Ascending aorta (tissue), 2 donors: ENCODE measurements around the gene GRIK3. TPM values are rescaled to one million over a fixed set of nuclear protein-coding genes. Genes with fewer than 3 reads are reported as not detected.

Experiments used
- DNase-seq, 2 donors: peaks; one replicate each; pipeline ENCODE4 v3.0.0-alpha.2; 2019; ENCODE audit warnings: low spot score in 2 of 2
- H3K27ac ChIP-seq, 2 donors: fragments of 200-600 bp; sonication (generic); one replicate each; pipeline ENCODE4 v1.5.1; 2016 to 2017; ENCODE audit warnings: mild to moderate bottlenecking in 1 of 2
- H3K27me3 ChIP-seq: fragments of 200-600 bp; sonication (generic); one replicate; pipeline ENCODE4 v1.5.1; 2017
- H3K36me3 ChIP-seq, 2 donors: fragments of 200-600 bp; sonication (generic); one replicate each; pipeline ENCODE4 v1.5.1; 2016
- H3K4me1 ChIP-seq, 2 donors: fragments of 200-600 bp; sonication (generic); one replicate each; pipeline ENCODE4 v1.5.1; 2016 to 2017; ENCODE audit warnings: mild to moderate bottlenecking in 1 of 2
- H3K4me3 ChIP-seq, 2 donors: fragments of 200-600 bp; sonication (generic); one replicate each; pipeline ENCODE4 v1.5.1; 2016 to 2017; ENCODE audit warnings: mild to moderate bottlenecking in 1 of 2
- H3K9me3 ChIP-seq, 2 donors: fragments of 200-600 bp; sonication (generic); one replicate each; pipeline ENCODE4 v1.5.1; 2016
- intact Hi-C: fragments of 100-400 bp; cut with DNase I; formaldehyde crosslinking; loops from one replicate; pipeline ENCODE4 v1.15.1; 2023
- total RNA-seq: library from RNA; depleted of rRNA; stranded (reverse); fragments of >200 nt; gene quantifications from one replicate; pipeline ENCODE4 v1.1.0, GENCODE V29; 2016
- TF ChIP-seq, protein P1 (sequence below), 3 experiments: fragments of 200-600 bp in 2 of 3; fragments of 450-650 bp in 1 of 3; sonication (generic) in 2 of 3; IDR thresholded peaks; one replicate each; pipeline ENCODE4 v1.5.1; 2016 to 2019; ENCODE audit warnings: antibody characterized with exemption in 3 of 3, mild to moderate bottlenecking in 1 of 3, moderate library complexity in 1 of 3

The GRIK3 gene
- total RNA-seq, 1 donor from 2014 or later, result under 0.01 TPM

DNA sequence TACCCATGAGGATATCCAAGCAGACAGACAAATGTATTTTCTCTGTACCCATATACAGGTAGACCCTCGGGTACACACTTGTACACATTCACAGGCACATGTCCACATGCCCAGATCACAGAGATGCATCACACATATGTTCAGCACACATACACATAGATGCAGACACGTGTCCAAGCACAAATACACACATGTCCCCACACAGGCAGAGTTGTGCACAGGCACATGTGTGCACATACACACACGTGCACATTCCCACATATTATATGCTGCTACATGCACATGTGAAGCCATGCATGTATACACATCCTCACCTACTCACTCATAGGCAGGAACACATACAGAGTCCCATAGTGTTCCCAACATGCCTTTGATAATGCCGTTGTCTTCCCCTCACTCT, 219.5 kb downstream of the GRIK3 start:
- no peaks in the 10 kb centered on the region for H3K36me3 ChIP-seq

DNA sequence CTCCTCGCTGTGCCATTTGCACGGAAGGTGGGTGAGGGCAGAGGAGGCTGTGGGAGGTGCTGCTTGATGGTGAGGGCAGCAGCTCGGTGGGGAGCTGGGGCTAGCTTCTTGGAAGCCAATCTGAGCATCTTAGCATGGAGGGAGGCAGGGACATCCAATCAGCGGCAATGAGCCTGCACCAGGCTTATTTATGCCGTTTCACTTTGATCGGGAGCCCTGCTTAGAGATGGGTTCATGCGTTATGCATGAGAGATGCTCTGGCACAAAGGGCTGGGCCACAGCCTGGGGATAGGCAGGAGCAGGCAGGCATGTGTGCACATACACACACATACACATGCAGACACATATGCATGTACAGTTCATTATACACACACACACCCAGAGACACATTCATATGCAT, 220.2 kb downstream of the GRIK3 start:
- no peak overlapping the region for H3K4me3 ChIP-seq
- DNase-seq, result no peak
- no peaks in the 10 kb centered on the region for H3K36me3 ChIP-seq
- TF ChIP-seq, protein P1, sequence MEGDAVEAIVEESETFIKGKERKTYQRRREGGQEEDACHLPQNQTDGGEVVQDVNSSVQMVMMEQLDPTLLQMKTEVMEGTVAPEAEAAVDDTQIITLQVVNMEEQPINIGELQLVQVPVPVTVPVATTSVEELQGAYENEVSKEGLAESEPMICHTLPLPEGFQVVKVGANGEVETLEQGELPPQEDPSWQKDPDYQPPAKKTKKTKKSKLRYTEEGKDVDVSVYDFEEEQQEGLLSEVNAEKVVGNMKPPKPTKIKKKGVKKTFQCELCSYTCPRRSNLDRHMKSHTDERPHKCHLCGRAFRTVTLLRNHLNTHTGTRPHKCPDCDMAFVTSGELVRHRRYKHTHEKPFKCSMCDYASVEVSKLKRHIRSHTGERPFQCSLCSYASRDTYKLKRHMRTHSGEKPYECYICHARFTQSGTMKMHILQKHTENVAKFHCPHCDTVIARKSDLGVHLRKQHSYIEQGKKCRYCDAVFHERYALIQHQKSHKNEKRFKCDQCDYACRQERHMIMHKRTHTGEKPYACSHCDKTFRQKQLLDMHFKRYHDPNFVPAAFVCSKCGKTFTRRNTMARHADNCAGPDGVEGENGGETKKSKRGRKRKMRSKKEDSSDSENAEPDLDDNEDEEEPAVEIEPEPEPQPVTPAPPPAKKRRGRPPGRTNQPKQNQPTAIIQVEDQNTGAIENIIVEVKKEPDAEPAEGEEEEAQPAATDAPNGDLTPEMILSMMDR (IDR thresholded peaks at IDR 0.05), result no peak
- intact Hi-C loops, result no loop called here
- no peaks in the 10 kb centered on the region for H3K4me1 ChIP-seq
- H3K9me3 ChIP-seq, result no peaks in the 10 kb centered on the region
- H3K27ac ChIP-seq, result no peak overlapping the region
- H3K27me3 ChIP-seq, result no peaks in the 10 kb centered on the region

More for the DNA sequence above, 219.5 kb downstream of the GRIK3 start:
- intact Hi-C loops, result no loop called here
- no peaks in the 10 kb centered on the region for H3K4me1 ChIP-seq
- H3K27me3 ChIP-seq, result no peaks in the 10 kb centered on the region
- DNase-seq, result no peak
- H3K9me3 ChIP-seq, result no peaks in the 10 kb centered on the region
- H3K4me3 ChIP-seq, result no peak overlapping the region
- TF ChIP-seq, protein P1 (IDR thresholded peaks at IDR 0.05), result no peak
- H3K27ac ChIP-seq, result no peak overlapping the region

DNA sequence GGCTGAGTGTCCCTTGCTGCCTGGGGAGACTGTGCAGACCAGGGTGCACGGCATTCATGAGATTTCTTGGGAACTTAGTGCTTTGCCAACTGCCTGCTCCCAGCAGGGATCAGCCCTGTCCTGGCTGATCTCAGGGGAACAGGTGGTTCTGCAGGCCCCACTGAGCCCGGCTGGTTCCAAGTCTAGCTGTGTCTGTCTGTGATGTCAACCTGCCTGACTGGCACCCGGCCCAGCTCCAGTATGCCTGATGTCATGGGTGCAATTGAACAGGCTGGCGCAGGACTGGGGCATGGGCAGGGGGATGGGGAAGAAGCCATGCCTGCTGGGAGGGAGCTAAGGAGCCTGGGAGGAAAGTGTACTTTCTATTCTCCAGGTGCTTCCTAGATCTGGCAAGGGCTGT, 227.1 kb downstream of the GRIK3 start:
- TF ChIP-seq, protein P1 (IDR thresholded peaks at IDR 0.05), result no peak
- Histone ChIP-seq H3K9me3 (no peaks in the 10 kb centered on the region), H3K27ac (no peak overlapping the region), H3K4me1 (no peaks in the 10 kb centered on the region), H3K36me3 (no peaks in the 10 kb centered on the region), H3K27me3 (no peaks in the 10 kb centered on the region), H3K4me3 (no peak overlapping the region)
- DNase-seq, result no peak
- intact Hi-C loops, result no loop called here

DNA sequence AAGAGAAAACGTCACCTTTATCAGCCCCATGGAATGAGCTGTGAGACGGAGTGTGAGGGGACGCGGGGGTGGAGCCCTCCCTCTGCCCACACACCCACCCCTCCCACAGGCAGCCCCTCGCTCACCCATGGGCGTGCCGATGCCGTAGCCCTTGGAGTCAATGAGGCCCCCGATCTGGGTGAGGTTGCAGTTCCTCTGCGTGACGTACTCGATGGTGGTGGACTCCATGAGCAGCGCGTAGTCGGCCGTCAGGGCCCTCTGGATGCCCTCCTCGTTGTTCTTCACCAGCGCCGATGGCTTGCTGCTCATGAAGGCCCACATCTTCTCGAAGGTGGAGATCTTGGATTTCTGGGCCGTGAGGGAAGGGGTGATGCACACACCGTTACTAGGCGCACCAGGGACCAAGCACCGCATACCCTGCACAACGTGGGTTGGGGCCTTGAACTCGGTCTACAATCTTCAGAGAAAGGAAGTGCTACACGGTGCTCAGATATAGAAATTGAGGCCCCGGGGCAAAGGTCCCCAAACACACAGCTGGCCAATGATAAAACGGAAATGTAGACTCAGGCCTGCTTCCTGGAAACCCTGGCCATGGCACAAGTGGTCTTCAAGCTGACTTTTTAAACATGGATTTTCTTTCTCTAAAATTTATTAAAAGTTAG, 228.2 kb downstream of the GRIK3 start:
- no peak overlapping the region for H3K27ac ChIP-seq
- TF ChIP-seq, protein P1 (IDR thresholded peaks at IDR 0.05), result no peak
- no peaks in the 10 kb centered on the region for H3K27me3 ChIP-seq
- intact Hi-C loops, result no loop called here
- no peak overlapping the region for H3K4me3 ChIP-seq
- no peak for DNase-seq
- no peaks in the 10 kb centered on the region for H3K36me3 ChIP-seq
- H3K9me3 ChIP-seq, result no peaks in the 10 kb centered on the region
- H3K4me1 ChIP-seq, result no peaks in the 10 kb centered on the region

DNA sequence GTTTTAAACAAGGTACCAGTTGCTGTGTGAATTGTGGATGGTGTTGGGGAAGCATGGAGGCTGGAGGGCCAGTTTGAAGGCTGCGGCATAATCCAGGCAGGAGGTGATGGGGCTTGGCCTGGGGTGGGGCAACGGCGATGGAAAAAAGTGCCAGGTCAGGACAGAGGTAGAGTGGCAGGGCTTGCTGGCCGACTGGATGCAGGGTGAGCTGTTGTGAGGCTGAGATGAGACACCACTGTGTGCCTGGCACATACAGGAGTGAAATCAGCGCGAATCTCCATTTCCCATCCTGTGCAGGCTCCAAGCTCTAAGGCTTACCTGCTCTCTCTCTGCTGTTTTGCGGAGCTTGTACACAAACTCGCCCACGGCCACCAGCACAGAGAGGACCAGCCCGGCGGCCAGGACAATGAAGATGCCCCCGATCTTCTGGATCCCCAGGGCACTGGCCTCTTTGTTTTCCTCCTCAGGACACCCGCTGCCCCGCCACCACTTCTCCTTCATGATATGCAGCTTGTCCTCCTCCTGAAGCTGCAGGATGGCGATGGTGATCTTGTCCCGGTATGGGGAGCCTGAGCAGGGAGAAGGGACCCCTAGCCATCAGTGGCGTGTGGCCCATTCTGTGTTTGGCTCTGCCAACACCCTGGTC, 229.5 kb downstream of the GRIK3 start:
- H3K4me1 ChIP-seq, result no peaks in the 10 kb centered on the region
- no peaks in the 10 kb centered on the region for H3K9me3 ChIP-seq
- TF ChIP-seq, protein P1 (IDR thresholded peaks at IDR 0.05), result no peak
- H3K27me3 ChIP-seq, result no peaks in the 10 kb centered on the region
- no peak for DNase-seq
- H3K27ac ChIP-seq, result no peak overlapping the region
- intact Hi-C loops, result no loop called here
- no peaks in the 10 kb centered on the region for H3K36me3 ChIP-seq
- no peak overlapping the region for H3K4me3 ChIP-seq
